WTC11 (cell line): ENCODE data around the gene SEMA3D. TPM values are rescaled to one million over a fixed set of nuclear protein-coding genes. Genes with fewer than 3 reads are reported as not detected.

Experiments
- ATAC-seq: fragments of 200-7000 bp; cut with Tn5 transposase; 2 replicates; pipeline ENCODE4 v1.10.0; 2021; ENCODE audit warnings: mild to moderate bottlenecking, moderate library complexity
- CTCF ChIA-PET: fragments of 300-600 bp; sonication (Branson Sonifier 250); formaldehyde crosslinking; loops from one replicate; lab custom pipeline; 2021; ENCODE audit warnings: antibody characterized with exemption; lab: Charles Lee
- POLR2A ChIA-PET: fragments of 350-600 bp; sonication (Branson Sonifier 250); formaldehyde crosslinking; loops from one replicate; lab custom pipeline; 2021; ENCODE audit warnings: antibody characterized with exemption; lab: Charles Lee
- DNase-seq: peaks from one replicate; pipeline ENCODE4 v3.0.0; 2021; ENCODE audit warnings: low spot score
- H3K27ac Mint-ChIP-seq: 2 replicates; pipeline ENCODE4 v1.8.0; 2021; ENCODE audit warnings: mixed read lengths
- H3K27me3 Mint-ChIP-seq: 2 replicates; pipeline ENCODE4 v1.8.0; 2021; ENCODE audit warnings: low read depth, mild to moderate bottlenecking, moderate library complexity, mixed read lengths
- H3K36me3 Mint-ChIP-seq: 2 replicates; pipeline ENCODE4 v1.8.0; 2021; ENCODE audit warnings: mixed read lengths
- H3K4me1 Mint-ChIP-seq: 2 replicates; pipeline ENCODE4 v1.8.0; 2022; ENCODE audit warnings: mixed read lengths
- H3K4me3 Mint-ChIP-seq: 2 replicates; pipeline ENCODE4 v1.8.0; 2021; ENCODE audit warnings: mild to moderate bottlenecking, moderate library complexity, mixed read lengths
- H3K9me3 Mint-ChIP-seq: 2 replicates; pipeline ENCODE4 v1.8.0; 2021; ENCODE audit warnings: mixed read lengths
- CREB1 ChIP-seq: sonication (generic); formaldehyde crosslinking; IDR thresholded peaks from 2 replicates; pipeline ENCODE4 v1.8.0; 2023; ENCODE audit warnings: mild to moderate bottlenecking, missing genetic modification reagents
- ELF4 ChIP-seq: sonication (generic); formaldehyde crosslinking; IDR thresholded peaks from 2 replicates; pipeline ENCODE4 v1.8.1; 2022; ENCODE audit warnings: low read depth, mild to moderate bottlenecking, moderate library complexity, missing genetic modification reagents
- EMX1 ChIP-seq: fragments of 250-450 bp; sonication (Bioruptor Pico); IDR thresholded peaks from 2 replicates; pipeline ENCODE4 v1.8.0; 2021; ENCODE audit warnings: mild to moderate bottlenecking
- FOXK1 ChIP-seq: sonication (generic); formaldehyde crosslinking; IDR thresholded peaks from 2 replicates; pipeline ENCODE4 v1.8.0; 2022; ENCODE audit warnings: mild to moderate bottlenecking, moderate library complexity, missing genetic modification reagents
- NFYB ChIP-seq: sonication (generic); formaldehyde crosslinking; conservative IDR thresholded peaks from 2 replicates; pipeline ENCODE4 v1.8.0; 2022; ENCODE audit warnings: low read depth, missing genetic modification reagents
- NR3C1 ChIP-seq: sonication (generic); formaldehyde crosslinking; conservative IDR thresholded peaks from 2 replicates; pipeline ENCODE4 v1.8.1; 2023; ENCODE audit warnings: low read depth, mild to moderate bottlenecking, missing genetic modification reagents
- ZNF138 ChIP-seq: sonication (generic); formaldehyde crosslinking; conservative IDR thresholded peaks from 2 replicates; pipeline ENCODE4 v1.8.1; 2022; ENCODE audit warnings: mild to moderate bottlenecking, moderate library complexity, missing genetic modification reagents
- ZNF232 ChIP-seq: sonication (generic); formaldehyde crosslinking; IDR thresholded peaks from 2 replicates; pipeline ENCODE4 v1.8.0; 2022; ENCODE audit warnings: mild to moderate bottlenecking, missing genetic modification reagents
- total RNA-seq: library from RNA; stranded (reverse); gene quantifications from 3 replicates; pipeline ENCODE4 v1.2.3, GENCODE V29; 2021
- TF ChIP-seq, protein P1 (sequence below): sonication (generic); formaldehyde crosslinking; conservative IDR thresholded peaks from 2 replicates; pipeline ENCODE4 v1.8.1; 2023; ENCODE audit warnings: mild to moderate bottlenecking, low read depth, missing genetic modification reagents, moderate library complexity
- TF ChIP-seq, protein P2 (sequence below): sonication (generic); formaldehyde crosslinking; conservative IDR thresholded peaks from 2 replicates; pipeline ENCODE4 v1.8.1; 2022; ENCODE audit warnings: mild to moderate bottlenecking, missing genetic modification reagents
- TF ChIP-seq, protein P3 (sequence below): sonication (generic); formaldehyde crosslinking; IDR thresholded peaks from 2 replicates; pipeline ENCODE4 v1.8.0; 2023; ENCODE audit warnings: mild to moderate bottlenecking, missing genetic modification reagents
- TF ChIP-seq, protein P4 (sequence below): fragments of 250-450 bp; sonication (Bioruptor Pico); IDR thresholded peaks from 2 replicates; pipeline ENCODE4 v1.9.0; 2021; ENCODE audit warnings: mild to moderate bottlenecking, borderline replicate concordance
- TF ChIP-seq, protein P5 (sequence below): sonication (generic); formaldehyde crosslinking; IDR thresholded peaks from 2 replicates; pipeline ENCODE4 v1.8.1; 2023; ENCODE audit warnings: mild to moderate bottlenecking, moderate library complexity, missing genetic modification reagents
- TF ChIP-seq, protein P6 (sequence below): sonication (generic); formaldehyde crosslinking; IDR thresholded peaks from 2 replicates; pipeline ENCODE4 v1.8.1; 2023; ENCODE audit warnings: mild to moderate bottlenecking, missing genetic modification reagents
- TF ChIP-seq, protein P7 (sequence below): sonication (generic); formaldehyde crosslinking; IDR thresholded peaks from 2 replicates; pipeline ENCODE4 v1.8.0; 2023; ENCODE audit warnings: missing genetic modification reagents, mild to moderate bottlenecking, borderline replicate concordance

Gene SEMA3D
- total RNA-seq, 1 experiment from 2014 or later, result 3.8 TPM

DNA sequence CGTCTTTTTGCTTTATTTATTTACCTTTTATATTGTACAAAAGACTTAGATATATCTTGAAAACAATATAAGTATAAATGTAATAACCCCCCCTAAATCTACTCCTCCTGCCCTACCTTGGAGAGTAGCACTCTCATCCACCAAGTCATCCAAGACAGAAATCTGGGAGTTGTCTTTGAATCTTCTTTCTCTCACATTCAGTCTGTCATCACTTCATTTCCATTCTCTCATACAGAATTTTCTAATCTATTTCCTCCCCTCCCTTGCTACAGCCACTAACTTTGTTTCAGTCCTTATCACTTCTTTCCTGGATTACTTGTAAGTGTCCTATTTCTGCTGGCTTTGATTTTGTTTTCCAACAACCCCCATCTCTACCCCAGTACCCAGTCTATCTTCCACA lies 170.6 kb downstream of the SEMA3D start (continued):
- TF ChIP-seq, protein P1, sequence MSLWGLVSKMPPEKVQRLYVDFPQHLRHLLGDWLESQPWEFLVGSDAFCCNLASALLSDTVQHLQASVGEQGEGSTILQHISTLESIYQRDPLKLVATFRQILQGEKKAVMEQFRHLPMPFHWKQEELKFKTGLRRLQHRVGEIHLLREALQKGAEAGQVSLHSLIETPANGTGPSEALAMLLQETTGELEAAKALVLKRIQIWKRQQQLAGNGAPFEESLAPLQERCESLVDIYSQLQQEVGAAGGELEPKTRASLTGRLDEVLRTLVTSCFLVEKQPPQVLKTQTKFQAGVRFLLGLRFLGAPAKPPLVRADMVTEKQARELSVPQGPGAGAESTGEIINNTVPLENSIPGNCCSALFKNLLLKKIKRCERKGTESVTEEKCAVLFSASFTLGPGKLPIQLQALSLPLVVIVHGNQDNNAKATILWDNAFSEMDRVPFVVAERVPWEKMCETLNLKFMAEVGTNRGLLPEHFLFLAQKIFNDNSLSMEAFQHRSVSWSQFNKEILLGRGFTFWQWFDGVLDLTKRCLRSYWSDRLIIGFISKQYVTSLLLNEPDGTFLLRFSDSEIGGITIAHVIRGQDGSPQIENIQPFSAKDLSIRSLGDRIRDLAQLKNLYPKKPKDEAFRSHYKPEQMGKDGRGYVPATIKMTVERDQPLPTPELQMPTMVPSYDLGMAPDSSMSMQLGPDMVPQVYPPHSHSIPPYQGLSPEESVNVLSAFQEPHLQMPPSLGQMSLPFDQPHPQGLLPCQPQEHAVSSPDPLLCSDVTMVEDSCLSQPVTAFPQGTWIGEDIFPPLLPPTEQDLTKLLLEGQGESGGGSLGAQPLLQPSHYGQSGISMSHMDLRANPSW, result no peak
- TF ChIP-seq, protein P2, sequence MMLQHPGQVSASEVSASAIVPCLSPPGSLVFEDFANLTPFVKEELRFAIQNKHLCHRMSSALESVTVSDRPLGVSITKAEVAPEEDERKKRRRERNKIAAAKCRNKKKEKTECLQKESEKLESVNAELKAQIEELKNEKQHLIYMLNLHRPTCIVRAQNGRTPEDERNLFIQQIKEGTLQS (CRISPR knock-in tag), result no peak
- TF ChIP-seq, protein P3, sequence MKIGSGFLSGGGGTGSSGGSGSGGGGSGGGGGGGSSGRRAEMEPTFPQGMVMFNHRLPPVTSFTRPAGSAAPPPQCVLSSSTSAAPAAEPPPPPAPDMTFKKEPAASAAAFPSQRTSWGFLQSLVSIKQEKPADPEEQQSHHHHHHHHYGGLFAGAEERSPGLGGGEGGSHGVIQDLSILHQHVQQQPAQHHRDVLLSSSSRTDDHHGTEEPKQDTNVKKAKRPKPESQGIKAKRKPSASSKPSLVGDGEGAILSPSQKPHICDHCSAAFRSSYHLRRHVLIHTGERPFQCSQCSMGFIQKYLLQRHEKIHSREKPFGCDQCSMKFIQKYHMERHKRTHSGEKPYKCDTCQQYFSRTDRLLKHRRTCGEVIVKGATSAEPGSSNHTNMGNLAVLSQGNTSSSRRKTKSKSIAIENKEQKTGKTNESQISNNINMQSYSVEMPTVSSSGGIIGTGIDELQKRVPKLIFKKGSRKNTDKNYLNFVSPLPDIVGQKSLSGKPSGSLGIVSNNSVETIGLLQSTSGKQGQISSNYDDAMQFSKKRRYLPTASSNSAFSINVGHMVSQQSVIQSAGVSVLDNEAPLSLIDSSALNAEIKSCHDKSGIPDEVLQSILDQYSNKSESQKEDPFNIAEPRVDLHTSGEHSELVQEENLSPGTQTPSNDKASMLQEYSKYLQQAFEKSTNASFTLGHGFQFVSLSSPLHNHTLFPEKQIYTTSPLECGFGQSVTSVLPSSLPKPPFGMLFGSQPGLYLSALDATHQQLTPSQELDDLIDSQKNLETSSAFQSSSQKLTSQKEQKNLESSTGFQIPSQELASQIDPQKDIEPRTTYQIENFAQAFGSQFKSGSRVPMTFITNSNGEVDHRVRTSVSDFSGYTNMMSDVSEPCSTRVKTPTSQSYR (CRISPR knock-in tag), result no peak
- TF ChIP-seq NR3C1 (CRISPR knock-in tag) (no peak), ELF4 (CRISPR knock-in tag) (no peak), CREB1 (CRISPR knock-in tag) (no peak)
- TF ChIP-seq, protein P4, sequence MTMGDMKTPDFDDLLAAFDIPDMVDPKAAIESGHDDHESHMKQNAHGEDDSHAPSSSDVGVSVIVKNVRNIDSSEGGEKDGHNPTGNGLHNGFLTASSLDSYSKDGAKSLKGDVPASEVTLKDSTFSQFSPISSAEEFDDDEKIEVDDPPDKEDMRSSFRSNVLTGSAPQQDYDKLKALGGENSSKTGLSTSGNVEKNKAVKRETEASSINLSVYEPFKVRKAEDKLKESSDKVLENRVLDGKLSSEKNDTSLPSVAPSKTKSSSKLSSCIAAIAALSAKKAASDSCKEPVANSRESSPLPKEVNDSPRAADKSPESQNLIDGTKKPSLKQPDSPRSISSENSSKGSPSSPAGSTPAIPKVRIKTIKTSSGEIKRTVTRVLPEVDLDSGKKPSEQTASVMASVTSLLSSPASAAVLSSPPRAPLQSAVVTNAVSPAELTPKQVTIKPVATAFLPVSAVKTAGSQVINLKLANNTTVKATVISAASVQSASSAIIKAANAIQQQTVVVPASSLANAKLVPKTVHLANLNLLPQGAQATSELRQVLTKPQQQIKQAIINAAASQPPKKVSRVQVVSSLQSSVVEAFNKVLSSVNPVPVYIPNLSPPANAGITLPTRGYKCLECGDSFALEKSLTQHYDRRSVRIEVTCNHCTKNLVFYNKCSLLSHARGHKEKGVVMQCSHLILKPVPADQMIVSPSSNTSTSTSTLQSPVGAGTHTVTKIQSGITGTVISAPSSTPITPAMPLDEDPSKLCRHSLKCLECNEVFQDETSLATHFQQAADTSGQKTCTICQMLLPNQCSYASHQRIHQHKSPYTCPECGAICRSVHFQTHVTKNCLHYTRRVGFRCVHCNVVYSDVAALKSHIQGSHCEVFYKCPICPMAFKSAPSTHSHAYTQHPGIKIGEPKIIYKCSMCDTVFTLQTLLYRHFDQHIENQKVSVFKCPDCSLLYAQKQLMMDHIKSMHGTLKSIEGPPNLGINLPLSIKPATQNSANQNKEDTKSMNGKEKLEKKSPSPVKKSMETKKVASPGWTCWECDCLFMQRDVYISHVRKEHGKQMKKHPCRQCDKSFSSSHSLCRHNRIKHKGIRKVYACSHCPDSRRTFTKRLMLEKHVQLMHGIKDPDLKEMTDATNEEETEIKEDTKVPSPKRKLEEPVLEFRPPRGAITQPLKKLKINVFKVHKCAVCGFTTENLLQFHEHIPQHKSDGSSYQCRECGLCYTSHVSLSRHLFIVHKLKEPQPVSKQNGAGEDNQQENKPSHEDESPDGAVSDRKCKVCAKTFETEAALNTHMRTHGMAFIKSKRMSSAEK (CRISPR knock-in tag), result no peak
- TF ChIP-seq, all 79 proteins: peak for 0

DNA sequence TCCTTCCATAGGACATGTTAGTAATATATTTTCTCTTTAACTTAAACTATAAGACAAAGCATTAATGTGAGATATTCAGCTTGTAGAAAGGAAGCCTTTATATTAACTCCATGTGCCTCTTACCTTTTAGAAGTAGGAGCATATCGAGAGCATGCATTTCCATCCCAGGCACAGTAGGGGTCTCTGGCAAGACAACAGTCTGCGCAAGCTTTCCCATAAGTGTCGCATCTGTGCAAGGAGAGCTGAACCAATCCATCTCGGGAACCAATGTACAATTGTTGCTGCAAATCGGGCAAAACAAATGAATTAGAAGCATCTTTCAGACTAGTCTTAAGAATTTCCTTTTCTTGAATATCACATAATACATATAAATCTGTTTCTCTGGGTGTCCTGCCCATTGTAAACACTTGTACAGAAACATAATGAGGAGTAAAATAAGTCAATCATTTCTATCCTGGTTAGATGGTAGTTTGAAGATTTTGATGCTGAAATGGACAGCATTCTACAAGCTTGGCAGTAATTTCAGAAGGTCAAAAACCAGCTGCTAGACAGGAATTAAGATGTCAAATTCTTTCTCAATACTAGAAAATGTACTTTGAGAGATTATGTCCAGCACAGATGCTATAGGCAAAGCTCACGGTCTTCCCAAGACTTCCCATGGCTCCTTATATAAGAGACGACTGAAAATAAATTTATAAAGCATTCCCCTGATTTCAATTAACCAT lies 171.8 kb downstream of the SEMA3D start:
- Mint-ChIP-seq H3K4me1 (peaks cover 27% of the 10 kb centered on the region), H3K27me3 (no peaks in the 10 kb centered on the region), H3K4me3 (no peak overlapping the region), H3K36me3 (no peaks in the 10 kb centered on the region), H3K9me3 (no peaks in the 10 kb centered on the region), H3K27ac (no peak overlapping the region)
- POLR2A ChIA-PET, result no interaction called here
- ATAC-seq, result no peak
- CTCF ChIA-PET, result no interaction called here
- DNase-seq, result no peak
- TF ChIP-seq EMX1, result no peak
- TF ChIP-seq, protein P5, sequence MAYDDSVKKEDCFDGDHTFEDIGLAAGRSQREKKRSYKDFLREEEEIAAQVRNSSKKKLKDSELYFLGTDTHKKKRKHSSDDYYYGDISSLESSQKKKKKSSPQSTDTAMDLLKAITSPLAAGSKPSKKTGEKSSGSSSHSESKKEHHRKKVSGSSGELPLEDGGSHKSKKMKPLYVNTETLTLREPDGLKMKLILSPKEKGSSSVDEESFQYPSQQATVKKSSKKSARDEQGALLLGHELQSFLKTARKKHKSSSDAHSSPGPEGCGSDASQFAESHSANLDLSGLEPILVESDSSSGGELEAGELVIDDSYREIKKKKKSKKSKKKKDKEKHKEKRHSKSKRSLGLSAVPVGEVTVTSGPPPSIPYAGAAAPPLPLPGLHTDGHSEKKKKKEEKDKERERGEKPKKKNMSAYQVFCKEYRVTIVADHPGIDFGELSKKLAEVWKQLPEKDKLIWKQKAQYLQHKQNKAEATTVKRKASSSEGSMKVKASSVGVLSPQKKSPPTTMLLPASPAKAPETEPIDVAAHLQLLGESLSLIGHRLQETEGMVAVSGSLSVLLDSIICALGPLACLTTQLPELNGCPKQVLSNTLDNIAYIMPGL (CRISPR knock-in tag), result no peak
- TF ChIP-seq ZNF232 (CRISPR knock-in tag), result no peak
- no peak for TF ChIP-seq FOXK1 (CRISPR knock-in tag)
- TF ChIP-seq, protein P6, sequence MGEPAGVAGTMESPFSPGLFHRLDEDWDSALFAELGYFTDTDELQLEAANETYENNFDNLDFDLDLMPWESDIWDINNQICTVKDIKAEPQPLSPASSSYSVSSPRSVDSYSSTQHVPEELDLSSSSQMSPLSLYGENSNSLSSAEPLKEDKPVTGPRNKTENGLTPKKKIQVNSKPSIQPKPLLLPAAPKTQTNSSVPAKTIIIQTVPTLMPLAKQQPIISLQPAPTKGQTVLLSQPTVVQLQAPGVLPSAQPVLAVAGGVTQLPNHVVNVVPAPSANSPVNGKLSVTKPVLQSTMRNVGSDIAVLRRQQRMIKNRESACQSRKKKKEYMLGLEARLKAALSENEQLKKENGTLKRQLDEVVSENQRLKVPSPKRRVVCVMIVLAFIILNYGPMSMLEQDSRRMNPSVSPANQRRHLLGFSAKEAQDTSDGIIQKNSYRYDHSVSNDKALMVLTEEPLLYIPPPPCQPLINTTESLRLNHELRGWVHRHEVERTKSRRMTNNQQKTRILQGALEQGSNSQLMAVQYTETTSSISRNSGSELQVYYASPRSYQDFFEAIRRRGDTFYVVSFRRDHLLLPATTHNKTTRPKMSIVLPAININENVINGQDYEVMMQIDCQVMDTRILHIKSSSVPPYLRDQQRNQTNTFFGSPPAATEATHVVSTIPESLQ, result no peak
- no peak for TF ChIP-seq ZNF138 (CRISPR knock-in tag)
- TF ChIP-seq, protein P7, sequence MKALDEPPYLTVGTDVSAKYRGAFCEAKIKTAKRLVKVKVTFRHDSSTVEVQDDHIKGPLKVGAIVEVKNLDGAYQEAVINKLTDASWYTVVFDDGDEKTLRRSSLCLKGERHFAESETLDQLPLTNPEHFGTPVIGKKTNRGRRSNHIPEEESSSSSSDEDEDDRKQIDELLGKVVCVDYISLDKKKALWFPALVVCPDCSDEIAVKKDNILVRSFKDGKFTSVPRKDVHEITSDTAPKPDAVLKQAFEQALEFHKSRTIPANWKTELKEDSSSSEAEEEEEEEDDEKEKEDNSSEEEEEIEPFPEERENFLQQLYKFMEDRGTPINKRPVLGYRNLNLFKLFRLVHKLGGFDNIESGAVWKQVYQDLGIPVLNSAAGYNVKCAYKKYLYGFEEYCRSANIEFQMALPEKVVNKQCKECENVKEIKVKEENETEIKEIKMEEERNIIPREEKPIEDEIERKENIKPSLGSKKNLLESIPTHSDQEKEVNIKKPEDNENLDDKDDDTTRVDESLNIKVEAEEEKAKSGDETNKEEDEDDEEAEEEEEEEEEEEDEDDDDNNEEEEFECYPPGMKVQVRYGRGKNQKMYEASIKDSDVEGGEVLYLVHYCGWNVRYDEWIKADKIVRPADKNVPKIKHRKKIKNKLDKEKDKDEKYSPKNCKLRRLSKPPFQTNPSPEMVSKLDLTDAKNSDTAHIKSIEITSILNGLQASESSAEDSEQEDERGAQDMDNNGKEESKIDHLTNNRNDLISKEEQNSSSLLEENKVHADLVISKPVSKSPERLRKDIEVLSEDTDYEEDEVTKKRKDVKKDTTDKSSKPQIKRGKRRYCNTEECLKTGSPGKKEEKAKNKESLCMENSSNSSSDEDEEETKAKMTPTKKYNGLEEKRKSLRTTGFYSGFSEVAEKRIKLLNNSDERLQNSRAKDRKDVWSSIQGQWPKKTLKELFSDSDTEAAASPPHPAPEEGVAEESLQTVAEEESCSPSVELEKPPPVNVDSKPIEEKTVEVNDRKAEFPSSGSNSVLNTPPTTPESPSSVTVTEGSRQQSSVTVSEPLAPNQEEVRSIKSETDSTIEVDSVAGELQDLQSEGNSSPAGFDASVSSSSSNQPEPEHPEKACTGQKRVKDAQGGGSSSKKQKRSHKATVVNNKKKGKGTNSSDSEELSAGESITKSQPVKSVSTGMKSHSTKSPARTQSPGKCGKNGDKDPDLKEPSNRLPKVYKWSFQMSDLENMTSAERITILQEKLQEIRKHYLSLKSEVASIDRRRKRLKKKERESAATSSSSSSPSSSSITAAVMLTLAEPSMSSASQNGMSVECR (CRISPR knock-in tag), result no peak
- TF ChIP-seq NFYB (CRISPR knock-in tag), result no peak
